CD4-positive, alpha-beta T cell treated with Interleukin-1 beta for 1 hour (primary cell): ENCODE measurements around the gene GREB1.

ENCODE experiments used
- DNase-seq, 2 donors: peaks; one replicate each; pipeline ENCODE4 v3.0.0-alpha.2; 2020 to 2022

GREB1 gene

DNA sequence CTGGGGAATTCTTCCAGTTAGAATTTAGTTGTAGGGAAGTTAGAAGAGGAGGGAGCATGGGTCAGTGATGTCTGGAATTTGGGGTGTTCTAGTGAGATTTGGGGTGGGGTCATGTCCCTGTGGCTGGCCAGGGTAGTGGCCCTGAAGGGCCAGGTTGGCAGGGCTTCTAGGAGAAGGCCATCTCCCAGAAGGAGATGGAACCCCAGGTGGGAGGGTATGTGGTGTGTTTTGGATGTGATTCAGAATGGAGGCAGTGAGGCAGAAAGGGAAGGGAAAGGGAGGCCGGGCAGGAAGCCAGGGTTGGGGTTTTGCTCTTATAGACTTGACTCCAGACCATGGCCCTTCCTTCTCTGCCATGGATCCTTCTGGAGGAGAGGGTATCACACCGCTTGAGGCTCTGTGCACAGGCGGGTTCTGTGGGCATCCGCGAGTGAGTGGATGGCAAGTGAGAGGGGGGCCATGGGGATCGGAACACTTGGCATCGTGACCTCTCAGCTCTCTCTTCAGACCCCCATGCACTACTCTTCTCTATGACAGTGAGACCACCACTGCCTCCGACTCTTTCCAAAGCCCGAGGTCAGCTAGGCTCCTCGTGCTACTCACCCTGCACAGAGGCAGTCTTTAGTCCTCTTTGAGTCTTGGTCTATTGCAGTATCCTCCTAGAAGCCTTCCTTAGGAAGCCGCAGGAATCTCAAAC is 7.3 kb downstream of the GREB1 start:
- no peak for DNase-seq

DNA sequence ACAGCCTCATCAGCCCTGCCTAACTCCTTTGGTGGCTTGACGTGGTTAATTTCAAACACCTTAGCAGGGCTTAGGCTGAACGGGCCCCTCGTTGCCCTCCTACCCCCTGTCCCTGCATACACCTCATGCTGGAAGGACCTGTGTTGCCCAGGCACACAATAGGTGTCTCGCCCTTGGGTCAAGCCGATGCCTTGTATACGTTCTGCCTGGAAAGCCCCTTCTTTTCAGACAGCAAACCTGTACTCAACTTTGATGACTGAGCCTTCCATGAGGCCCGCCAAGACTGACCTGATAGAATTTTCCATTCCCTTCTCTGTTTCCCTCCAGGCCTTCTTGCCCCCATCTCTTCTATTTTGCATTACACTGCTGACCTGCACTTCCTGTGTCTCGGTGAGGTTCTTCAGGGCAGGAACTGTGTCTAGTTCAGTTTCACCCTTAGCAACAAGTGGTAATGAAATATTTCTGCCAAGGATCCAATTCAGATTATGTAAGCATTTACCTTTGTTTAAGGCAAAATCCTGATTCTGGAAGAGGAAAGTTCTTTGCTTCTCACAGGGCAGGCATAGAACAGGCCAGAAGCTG is 7.9 kb downstream of the GREB1 start:
- no peak for DNase-seq

DNA sequence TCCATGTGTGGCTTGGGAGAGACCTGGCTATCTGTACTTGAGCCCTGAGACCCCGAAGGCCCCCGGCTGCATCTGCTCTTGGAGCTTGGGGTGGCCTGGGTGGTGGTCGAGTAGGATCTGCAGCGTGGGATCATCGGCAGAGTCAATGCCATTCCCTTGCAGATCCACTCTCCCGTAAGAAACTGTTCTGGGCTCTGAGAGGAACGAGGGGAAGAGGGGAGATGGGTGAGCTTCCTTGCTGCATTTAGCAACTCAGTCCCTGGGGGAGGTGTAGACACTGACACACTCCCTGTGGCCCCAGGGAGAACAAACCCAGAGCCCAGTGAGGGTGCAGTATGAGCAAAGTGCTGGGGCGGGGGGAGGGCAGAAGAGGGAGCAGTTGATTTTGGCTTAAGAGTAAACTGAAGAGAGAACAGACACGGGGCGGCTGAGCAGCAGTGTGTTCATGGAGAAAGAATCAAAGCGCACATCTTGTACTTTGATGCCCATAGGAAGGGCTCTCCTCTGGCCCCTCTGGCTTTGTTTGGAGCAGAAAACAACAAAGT is 8.5 kb downstream of the GREB1 start:
- no peak for DNase-seq

DNA sequence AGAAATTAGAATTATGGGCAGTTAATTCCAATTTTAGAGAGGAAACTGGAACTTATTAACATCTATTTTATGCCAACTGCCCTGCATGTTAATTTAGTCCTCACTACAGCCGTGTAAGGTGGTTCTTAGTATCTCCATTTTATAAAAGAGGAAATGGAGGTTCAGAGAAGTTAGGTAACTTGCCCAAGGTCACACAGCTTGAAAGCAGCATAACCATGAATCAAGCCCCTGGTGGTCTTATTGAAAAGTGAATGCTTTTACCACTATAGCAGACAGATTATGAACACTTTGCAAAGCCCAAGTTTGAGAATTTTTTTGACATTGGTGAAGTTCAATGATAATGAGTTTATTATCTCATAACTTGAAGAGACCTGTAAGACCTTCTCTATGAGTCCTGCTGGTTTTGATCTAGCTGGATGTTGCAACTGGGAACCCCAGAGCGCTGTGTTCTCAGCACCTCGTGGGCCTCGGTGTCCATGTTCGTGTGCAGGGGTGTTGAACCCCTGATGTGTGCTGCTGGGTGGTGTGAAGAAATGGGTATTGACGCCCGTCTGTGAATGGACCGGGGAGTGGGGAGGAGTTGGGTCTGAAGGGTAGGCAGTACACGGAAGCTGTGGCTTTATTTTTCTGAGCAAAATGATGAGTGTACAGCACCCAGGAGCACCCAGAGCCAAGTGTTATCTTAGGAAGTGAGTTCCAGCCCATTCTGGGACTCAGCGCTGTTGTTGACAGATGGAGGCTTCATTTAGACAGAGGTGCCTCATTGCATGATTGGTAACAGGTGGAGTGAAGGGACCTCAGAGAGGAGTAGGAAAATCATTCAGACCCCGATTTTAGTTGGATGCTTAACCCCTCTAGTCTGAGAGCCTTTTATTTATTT is 9.7 kb downstream of the GREB1 start:
- no peak for DNase-seq

DNA sequence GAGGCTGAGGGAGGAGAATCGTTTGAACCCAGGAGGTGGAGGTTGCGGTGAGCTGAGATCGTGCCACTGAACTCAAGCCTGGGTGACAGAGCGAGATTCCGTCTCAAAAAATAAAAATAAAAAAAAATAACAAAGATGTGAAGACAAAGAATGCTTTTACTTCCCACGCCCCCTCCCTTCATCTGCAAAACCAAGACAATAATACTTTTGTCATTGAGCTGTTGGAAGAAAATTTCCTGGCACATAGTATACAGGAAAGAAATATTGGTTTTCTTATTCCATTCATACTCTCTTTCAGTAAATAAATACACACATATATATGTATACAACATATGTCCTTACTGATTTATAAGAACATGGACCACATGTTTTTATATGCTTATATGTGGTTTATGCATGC is 12.2 kb downstream of the GREB1 start:
- no peak for DNase-seq

DNA sequence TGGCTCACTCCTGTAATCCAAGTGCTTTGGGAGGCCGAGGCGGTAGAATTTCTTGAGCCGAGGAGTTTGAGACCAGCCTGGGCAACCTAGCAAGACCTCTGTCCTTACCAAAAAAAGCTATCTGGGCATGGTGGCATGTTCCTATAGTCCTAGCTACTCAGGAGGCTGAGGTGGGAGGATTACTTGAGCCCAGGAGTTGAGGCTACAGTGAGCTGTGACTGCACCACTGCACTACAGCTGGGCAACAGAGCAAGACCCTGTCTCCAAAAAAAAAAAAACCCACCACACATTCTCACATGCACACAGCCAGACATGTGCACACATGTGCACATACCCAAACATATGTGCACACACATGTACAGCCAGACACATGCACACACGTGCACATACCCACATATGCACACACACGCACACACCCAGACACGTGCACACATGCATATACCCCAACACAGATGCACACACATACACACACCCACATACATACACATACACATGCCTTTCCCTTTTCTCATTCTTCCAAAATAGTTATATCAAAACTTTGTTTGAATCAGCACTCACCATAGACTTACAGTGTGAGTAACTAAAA is 14.2 kb downstream of the GREB1 start:
- DNase-seq, result no peak

DNA sequence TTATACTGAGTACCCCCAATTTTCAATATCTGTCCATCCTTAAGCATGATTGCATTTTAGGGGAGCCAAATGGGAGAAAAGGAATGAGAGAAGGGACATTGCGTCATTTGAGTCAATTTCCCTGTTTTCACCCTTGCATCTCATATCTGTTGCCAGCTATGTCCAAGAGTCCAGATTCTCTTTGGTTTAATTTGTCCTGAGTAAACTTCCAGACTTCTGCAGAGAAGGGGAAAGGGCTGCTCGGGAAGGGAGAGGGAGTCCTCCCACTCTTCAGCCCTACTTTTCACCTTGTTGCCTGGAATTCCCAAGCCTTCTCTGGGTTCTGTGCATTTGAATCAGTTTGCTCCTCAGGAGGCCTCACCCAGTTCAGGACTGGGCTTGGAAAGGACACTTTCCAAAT is 16.5 kb downstream of the GREB1 start:
- no peak for DNase-seq

DNA sequence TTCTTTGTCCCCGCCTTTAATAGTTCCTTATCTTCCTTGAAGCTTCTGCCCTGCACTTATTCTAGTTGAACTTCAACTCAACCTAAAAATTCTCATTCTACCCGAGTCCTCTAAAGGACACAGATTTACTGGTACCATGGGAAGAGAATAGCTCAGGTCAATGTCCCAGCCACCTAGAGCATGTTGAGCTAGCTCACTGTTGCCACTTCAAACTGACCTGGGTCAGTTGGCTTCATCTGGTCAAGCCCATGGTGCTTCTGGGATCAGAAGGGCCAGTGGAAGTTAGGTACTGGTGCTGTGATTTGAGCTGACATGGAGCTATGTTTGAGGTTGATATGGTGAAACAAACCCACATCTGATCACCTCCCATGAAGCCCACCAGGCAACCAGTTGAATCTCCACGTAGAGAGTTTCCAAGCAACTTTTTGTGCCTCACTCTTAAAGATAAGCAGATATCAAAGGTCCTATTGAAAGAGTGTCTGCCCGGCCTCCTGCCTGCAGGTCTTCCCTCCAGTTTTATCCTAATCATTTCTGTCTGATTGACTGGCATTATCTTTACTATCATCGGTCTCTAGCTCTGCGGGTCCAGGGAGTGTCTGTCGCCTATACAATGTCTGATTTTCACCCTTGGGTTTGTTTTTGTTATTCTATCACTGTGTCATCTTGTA is 17.2 kb downstream of the GREB1 start:
- DNase-seq, result no peak

DNA sequence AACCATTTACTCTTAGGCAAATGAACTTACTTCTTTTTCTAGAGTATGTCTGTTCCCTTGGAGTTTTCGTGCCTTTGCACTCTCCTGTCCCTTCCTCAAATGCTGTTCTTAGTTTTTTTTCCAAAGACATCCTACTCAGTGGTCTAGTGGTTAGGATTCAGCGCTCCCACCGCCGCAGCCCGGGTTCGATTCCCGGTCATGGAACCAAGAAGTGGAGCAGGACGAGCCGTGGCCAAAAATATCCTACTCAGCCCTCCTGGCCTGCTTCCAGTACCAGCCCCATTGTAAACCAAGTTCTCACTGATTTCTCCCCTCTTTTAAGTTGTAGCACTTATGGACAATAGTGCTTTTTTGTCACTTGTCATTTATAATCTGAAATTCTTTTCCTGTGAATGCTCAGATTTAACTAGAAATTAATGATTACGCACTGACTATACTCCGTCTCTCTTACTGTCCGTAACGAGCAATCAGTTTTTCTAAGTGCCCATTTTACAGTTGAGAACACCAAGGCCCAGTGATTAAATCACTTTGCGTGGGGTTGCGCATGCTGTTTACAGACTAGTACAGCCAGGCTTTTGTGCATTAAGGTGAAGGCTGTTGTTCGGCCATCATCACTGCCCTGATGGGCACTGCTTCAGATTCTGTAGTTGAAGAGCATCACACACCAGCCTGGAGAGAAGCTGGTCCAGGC is 17.9 kb downstream of the GREB1 start:
- DNase-seq, result no peak

DNA sequence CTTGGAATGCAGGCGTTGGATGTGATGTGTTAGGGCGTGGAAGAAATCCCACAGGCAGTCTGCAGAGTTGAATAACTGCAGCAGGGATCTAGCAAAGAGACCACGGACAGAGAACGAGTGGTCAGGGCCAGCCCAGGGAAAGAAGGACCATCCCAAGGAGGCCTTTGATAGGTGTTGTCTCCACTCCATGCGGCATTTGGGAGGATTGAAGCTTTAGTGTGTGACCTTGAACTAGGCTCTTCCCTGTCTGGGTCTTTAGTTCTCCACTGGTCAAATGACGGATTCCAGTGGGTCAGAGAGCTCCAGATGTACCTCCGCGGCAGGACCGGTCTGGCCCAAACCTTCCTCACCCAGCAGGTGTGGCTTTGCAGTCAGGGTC is 18.4 kb downstream of the GREB1 start:
- DNase-seq, result no peak

DNA sequence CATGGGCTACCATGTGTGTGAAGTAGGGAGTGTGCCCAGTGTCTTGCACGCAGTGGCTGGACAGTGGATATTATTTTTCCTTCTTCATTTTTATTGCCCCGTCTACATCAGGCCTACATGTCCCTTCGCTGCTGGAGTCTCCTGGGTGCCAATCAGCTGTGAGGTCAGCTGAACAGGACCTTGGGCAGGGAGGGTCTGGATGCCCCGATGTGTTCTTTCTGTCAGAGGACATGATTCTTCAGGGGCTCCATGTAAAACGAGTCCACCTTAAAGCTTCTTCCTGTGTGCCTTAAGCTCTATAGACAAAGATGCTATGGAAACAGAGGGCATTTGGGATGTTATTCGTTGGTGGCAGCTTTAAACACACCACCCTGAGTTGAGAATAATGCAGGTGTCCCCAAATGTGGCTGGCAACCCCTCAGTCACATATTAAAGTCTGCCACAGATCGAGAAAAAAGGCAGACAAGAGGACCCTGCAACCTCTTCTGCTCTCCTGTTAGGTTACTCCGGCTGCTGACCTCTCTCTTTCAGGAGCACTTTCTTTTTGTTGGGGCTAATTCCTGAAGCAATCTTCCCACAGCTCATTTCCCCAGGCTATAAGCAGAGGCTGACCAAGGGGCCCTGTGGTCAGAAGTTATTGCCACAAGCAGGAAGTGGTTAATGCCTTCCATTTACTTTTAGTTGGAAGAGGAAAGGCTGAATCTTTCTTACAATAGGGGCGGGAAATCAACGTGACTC is 20.0 kb downstream of the GREB1 start:
- no peak for DNase-seq

DNA sequence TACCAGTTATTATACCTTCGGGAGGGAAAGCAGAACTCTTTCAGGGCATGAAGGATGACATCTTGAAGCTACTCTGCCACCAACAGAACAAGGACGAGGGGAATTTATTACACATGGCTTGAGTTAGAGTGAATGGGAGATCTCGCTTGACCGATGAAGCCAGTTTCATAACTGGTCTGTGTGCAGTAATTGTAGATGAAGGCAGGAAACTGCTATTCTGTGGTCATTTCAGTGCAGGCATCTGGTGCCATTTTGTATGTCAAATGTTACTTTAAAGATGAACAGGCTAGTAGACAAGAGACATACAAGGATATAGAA is 20.5 kb downstream of the GREB1 start:
- no peak for DNase-seq

DNA sequence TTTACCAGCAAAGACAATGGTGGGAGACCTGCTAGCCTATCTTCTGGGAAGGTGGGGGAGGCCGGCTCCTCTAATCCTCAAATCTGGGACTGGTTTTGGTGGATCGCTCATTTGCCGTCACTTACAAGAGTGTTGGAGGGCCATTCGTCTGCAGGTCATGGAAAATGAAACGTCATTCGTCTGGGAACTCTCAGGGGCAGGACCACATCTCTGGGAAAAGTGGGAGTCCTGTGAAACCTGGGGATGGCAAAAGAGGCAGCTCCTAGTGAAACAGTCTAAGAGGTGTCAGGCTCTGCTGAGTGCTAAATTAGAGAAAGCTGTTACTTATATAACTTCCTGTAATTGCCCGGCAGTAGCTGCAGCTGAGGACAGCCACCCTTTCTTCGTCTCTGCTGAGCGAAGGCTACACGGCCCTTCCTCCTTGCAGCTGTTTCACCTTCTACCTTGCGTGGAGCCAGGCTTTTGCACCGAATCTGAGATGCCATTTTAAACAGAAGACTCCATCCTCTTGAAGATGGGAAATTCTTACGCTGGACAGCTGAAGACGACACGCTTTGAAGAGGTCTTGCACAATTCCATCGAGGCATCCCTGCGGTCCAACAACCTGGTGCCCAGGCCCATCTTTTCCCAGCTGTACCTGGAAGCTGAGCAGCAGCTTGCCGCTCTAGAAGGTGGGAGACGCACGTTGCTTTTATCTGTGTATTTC is 22.4 kb downstream of the GREB1 start:
- no peak for DNase-seq

DNA sequence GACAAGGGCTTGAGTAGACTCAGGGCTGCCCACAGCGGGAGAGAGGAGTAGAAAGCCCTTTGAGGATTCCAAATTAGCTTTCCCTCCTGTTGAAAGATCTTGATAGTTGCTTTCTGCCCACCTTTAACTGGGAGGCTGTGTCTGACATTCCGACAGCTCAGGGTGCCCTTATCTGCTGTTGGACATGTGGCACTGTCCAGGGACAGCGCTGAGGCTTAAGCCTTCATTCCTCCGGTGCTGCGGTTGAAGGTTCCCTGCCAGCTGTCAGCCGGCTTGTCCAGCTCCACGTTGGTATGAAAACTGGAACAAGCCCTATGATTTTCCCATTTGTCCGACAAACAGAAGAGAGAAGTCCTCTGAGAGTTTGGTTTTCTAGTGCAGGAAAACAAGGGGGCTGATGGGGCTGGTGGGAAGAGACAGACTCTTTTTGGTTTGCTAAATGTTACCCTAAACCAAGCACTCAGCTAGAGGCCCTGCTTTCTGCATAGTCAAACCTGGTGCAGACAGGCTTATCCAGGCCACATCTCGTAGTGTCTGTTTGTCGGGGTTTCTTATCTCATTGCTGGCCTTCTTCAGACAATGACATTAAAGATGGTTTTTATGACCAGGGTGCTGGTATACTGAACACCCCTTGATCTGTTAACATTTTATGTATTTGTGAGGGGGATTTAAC is 24.5 kb downstream of the GREB1 start:
- no peak for DNase-seq

DNA sequence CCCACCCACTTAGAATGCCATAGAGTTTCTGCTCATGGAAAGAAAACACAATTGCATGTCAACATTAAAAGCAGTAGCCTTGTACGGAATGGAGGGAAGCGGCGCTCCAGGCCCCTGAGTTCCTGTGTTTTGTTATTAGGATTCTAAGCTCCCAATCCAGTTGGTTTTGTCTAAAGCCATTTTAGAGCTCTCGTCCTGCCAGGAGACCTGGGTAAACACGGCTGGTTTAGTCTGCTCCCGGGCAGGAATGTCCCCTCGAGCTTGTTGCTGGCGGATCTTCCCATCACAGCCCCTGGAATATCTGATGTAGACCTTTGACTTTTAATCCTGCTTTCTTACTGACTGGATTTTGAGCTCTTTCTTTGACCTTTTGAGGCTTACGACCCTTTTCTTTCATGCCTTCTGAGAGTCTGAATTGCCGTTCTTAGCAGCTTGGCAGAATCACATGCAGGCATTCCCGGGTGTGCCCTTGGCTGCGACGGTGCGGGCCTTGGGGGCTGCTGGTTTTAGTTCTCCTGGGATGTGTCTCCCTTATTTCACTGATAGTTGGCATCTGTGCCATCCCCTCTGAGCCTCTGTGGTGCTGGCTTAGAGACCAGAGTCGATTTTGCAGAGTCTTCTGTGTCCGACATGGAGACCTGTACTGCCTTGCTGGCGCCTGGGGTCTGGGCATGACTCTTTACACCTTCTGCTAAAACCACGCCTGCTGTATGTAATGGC is 25.4 kb downstream of the GREB1 start:
- no peak for DNase-seq

DNA sequence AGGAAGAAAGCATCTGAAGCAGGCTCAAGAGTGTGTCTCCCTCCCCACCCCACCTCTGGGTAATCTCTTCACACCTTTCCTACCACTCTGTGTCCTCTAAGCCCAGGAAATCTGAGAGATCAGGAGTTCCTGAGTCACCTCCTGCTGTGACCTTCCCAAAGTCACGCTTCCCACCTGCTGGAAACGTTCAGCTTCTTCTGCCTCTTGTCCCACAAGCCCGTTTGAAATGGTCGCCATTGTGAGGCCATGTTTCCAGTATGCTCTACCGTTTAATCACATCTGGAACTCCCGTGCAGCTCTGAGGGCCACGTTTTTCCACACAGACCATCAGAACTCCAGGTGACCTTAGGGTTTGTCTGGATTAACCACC is 25.9 kb downstream of the GREB1 start:
- no peak for DNase-seq

DNA sequence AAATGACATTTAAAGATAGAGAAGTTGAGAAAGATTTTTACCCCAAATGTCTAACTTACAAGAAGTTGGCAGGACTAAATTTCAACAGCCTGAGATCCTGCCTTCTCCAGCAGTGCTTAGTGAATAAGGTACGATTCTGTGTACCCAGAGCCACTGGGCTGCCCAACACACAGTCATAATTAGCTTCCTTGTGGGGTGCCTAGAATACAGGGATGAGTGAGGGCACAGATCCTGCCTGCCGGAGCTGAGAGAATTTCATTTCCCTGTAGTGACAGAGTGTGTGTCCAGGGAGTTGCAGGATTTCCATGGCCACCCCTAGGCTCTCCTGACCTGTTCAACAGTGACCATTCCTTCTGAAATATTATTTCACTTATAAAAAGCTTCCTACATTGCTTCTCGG is 27.0 kb downstream of the GREB1 start:
- no peak for DNase-seq

DNA sequence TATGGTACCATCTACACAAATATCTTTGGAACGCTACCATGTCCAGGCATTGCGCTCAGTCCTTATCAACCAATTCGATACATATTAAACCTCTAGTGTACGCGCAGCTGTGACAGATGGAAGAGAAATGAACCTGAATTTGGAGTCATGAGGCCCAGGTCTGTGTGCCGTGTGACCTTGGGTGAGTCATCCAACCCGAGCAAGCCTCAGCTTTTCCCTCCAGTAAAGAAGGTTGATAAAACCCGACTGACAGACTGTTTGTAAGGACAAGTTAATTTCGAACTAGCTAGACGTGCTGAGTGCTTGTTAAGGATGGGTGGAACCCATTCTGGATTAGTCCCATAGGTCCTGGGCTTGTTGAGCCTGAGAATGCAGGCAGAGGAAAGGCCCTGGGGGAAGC is 28.2 kb downstream of the GREB1 start:
- DNase-seq, result no peak

DNA sequence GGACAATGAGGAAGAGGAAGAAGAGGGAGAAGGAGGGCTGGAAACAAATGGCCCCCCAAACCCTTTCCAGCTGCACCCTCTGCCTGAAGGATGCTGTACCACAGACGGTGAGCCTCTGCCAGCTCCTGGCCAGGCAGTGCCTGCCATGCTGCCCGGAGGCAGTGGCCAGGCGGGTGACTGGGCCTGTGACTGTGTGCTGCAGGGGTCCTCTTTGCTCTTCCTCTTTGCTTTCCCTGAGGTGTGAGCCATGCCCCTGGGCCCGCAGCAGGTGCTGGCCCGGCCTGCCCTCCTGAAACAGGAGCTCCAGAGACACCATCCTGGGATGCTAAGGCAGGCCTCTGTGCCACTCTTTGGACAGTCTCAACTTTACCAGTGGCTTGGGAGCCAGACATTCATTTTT is 28.6 kb downstream of the GREB1 start:
- no peak for DNase-seq
